GM23338 (cell line): ENCODE results near the gene SLAMF6. TPM values are rescaled to one million over a fixed set of nuclear protein-coding genes. Genes with fewer than 3 reads are reported as not detected.

Experiments used
- ATAC-seq: fragments of 200-7000 bp; cut with Tn5 transposase; 3 replicates; pipeline ENCODE4 v1.9.1; 2020
- DNase-seq: peaks from one replicate; pipeline ENCODE4 v3.0.0-alpha.2; 2015; ENCODE audit warnings: low spot score
- H2AFZ ChIP-seq: fragments of 200-600 bp; sonication (generic); 2 replicates; pipeline ENCODE4 v1.8.0; 2016; ENCODE audit warnings: antibody characterized with exemption, mild to moderate bottlenecking, moderate library complexity
- H3F3A ChIP-seq: fragments of 200-600 bp; sonication (generic); replicated peaks from 2 replicates; pipeline ENCODE4 v1.8.0; 2017; ENCODE audit warnings: antibody characterized with exemption, mixed run types, low read depth
- H3K27ac ChIP-seq: fragments of 200-600 bp; sonication (generic); 2 replicates; pipeline ENCODE4 v1.6.1; 2016; ENCODE audit warnings: low read depth
- H3K27me3 ChIP-seq: fragments of 200-600 bp; sonication (generic); 2 replicates; pipeline ENCODE4 v1.8.0; 2016; ENCODE audit warnings: mild to moderate bottlenecking, mixed run types, moderate library complexity; ENCODE audit not compliant: insufficient read depth
- H3K36me3 ChIP-seq: fragments of 200-600 bp; sonication (generic); 2 replicates; pipeline ENCODE4 v1.8.0; 2016; ENCODE audit warnings: mild to moderate bottlenecking; ENCODE audit not compliant: insufficient read depth
- H3K4me1 ChIP-seq: fragments of 200-600 bp; sonication (generic); 2 replicates; pipeline ENCODE4 v1.8.0; 2016; ENCODE audit warnings: mild to moderate bottlenecking, moderate library complexity; ENCODE audit not compliant: insufficient read depth
- H3K4me2 ChIP-seq: fragments of 200-600 bp; sonication (generic); 2 replicates; pipeline ENCODE4 v1.7.1; 2017; ENCODE audit warnings: mixed run types
- H3K4me3 ChIP-seq: fragments of 200-600 bp; sonication (generic); 2 replicates; pipeline ENCODE4 v1.6.1; 2016; ENCODE audit warnings: mixed run types
- H3K79me2 ChIP-seq: fragments of 200-600 bp; sonication (generic); replicated peaks from 2 replicates; pipeline ENCODE4 v1.8.0; 2017; ENCODE audit warnings: mild to moderate bottlenecking; ENCODE audit not compliant: insufficient read depth
- H3K9me2 ChIP-seq: fragments of 200-600 bp; sonication (generic); 2 replicates; pipeline ENCODE4 v1.8.0; 2017; ENCODE audit not compliant: insufficient read depth
- H4K20me1 ChIP-seq: fragments of 200-600 bp; sonication (generic); replicated peaks from 2 replicates; pipeline ENCODE4 v1.8.0; 2017; ENCODE audit warnings: mild to moderate bottlenecking; ENCODE audit not compliant: insufficient read depth
- H3K27ac Mint-ChIP-seq: 2 replicates; pipeline ENCODE4 v1.8.0; 2020; ENCODE audit warnings: inconsistent platforms, mild to moderate bottlenecking, moderate library complexity, mixed read lengths
- H3K27me3 Mint-ChIP-seq: 3 replicates; pipeline ENCODE4 v1.8.0; 2022; ENCODE audit warnings: low read depth, mild to moderate bottlenecking, moderate library complexity, mixed read lengths, inconsistent platforms; ENCODE audit not compliant: insufficient read depth, poor library complexity
- H3K36me3 Mint-ChIP-seq: 3 replicates; pipeline ENCODE4 v1.8.0; 2021; ENCODE audit warnings: low read depth, mild to moderate bottlenecking, inconsistent platforms, moderate library complexity, mixed read lengths
- H3K4me1 Mint-ChIP-seq: 3 replicates; pipeline ENCODE4 v1.8.0; 2020; ENCODE audit warnings: mild to moderate bottlenecking, inconsistent platforms, mixed read lengths
- H3K4me3 Mint-ChIP-seq: 3 replicates; pipeline ENCODE4 v1.8.0; 2021; ENCODE audit warnings: moderate library complexity, mild to moderate bottlenecking, inconsistent platforms, mixed read lengths
- H3K9me3 Mint-ChIP-seq: 3 replicates; pipeline ENCODE4 v1.8.0; 2020; ENCODE audit warnings: moderate library complexity, mild to moderate bottlenecking, inconsistent platforms, mixed read lengths
- CTCF ChIP-seq, 2 experiments: fragments of 200-600 bp in 1 of 2; sonication (generic) in 1 of 2; conservative IDR thresholded peaks; 2 replicates each; pipeline versions ENCODE4 v1.5.1 to v1.6.1; 2016 to 2017; ENCODE audit warnings: antibody characterized with exemption in 2 of 2, low read depth in 2 of 2, mild to moderate bottlenecking in 2 of 2, moderate library complexity in 1 of 2
- EZH2phosphoT487 ChIP-seq: fragments of 200-600 bp; sonication (generic); IDR thresholded peaks from one replicate; pipeline ENCODE4 v1.8.1; 2018; ENCODE audit warnings: antibody characterized with exemption; ENCODE audit not compliant: unreplicated experiment
- STAT1 ChIP-seq: IDR thresholded peaks from one replicate; pipeline ENCODE4 v1.6.1; 2016; ENCODE audit warnings: antibody characterized with exemption; ENCODE audit not compliant: unreplicated experiment
- polyA plus RNA-seq: library from polyadenylated mRNA; unstranded; fragments of >200 nt; fragmentation: Nextera tagmentation; extraction: Ambion mirVana; gene quantifications from 2 replicates; pipeline ENCODE4 v1.2.1, GENCODE V29; 2016
- total RNA-seq: library from RNA; depleted of rRNA; stranded (reverse); fragments of >200 nt; shearing (Covaris generic); gene quantifications from 2 replicates; pipeline ENCODE4 v1.2.3, GENCODE V29; 2014; rRNA removed

SLAMF6 gene
- total and polyA plus RNA-seq, 2 experiments from 2014 or later: not detected

GRCh38 chr1:160436966-160437365 is 86.1 kb downstream of the SLAMF6 start:
- Histone ChIP-seq H3K4me2 (no peak overlapping the region), H3K4me1 (no peaks in the 10 kb centered on the region), H3K79me2 (no peaks in the 10 kb centered on the region), H3K4me3 (no peak overlapping the region), H3K36me3 (no peaks in the 10 kb centered on the region), H2AFZ (no peak overlapping the region), H3K9me2 (no peaks in the 10 kb centered on the region; the same call in 1 of the 2 replicates), H3F3A (no peaks in the 10 kb centered on the region), H4K20me1 (no peaks in the 10 kb centered on the region), H3K27me3 (no peaks in the 10 kb centered on the region), H3K27ac (no peak overlapping the region)
- TF ChIP-seq CTCF (conservative IDR thresholded peaks at IDR 0.05; ENCODE audit: low read depth in 2 of 2): no peak
- no peak for TF ChIP-seq EZH2phosphoT487
- TF ChIP-seq STAT1: no peak
- Mint-ChIP-seq H3K4me1 (peaks cover 6% of the 10 kb centered on the region; the same call in 2 of the 3 replicates), H3K36me3 (no peaks in the 10 kb centered on the region), H3K4me3 (no peak overlapping the region), H3K27ac (no peak overlapping the region), H3K9me3 (no peaks in the 10 kb centered on the region; the same call in 2 of the 3 replicates), H3K27me3 (no peaks in the 10 kb centered on the region)
- ATAC-seq: no peak
- DNase-seq: no peak

Other genes with a start within 250 kb of the SLAMF6 start
- gene PEX19, start 238.1 kb downstream of the SLAMF6 start, total RNA-seq: 56.7 and 84.9 TPM in 2 replicates
- 18.4 and 21.8 TPM in 2 replicates for gene PEX19, start 238.1 kb downstream of the SLAMF6 start, polyA plus RNA-seq
- 87.1 and 104 TPM in 2 replicates for gene COPA, start 180.0 kb downstream of the SLAMF6 start, total RNA-seq
- 52.1 and 58.2 TPM in 2 replicates for gene COPA, start 180.0 kb downstream of the SLAMF6 start, polyA plus RNA-seq
- 45.9 and 47.5 TPM in 2 replicates for gene NCSTN, start 179.9 kb downstream of the SLAMF6 start, total RNA-seq
- 36.0 and 37.4 TPM in 2 replicates for gene NCSTN, start 179.9 kb downstream of the SLAMF6 start, polyA plus RNA-seq
- gene NHLH1, start 156.2 kb downstream of the SLAMF6 start, total RNA-seq: 0.50 and 0.69 TPM in 2 replicates
- gene NHLH1, start 156.2 kb downstream of the SLAMF6 start, polyA plus RNA-seq: 0.78 and 0.89 TPM in 2 replicates
- gene VANGL2, start 122.7 kb downstream of the SLAMF6 start, total RNA-seq: 42.8 and 51.3 TPM in 2 replicates
- gene VANGL2, start 122.7 kb downstream of the SLAMF6 start, polyA plus RNA-seq: 16.8 and 17.7 TPM in 2 replicates
- gene CD84, start 56.2 kb upstream of the SLAMF6 start, total RNA-seq: under 0.01 TPM in 1 of 2 replicates, not detected in the other
- gene CD84, start 56.2 kb upstream of the SLAMF6 start, polyA plus RNA-seq: not detected in 2 replicates
- not detected in 2 replicates for gene SLAMF1, start 123.8 kb upstream of the SLAMF6 start, total RNA-seq
- not detected in 2 replicates for gene SLAMF1, start 123.8 kb upstream of the SLAMF6 start, polyA plus RNA-seq
- gene CD48, start 188.6 kb upstream of the SLAMF6 start, total RNA-seq: 0.45 TPM in 1 of 2 replicates, not detected in the other
- 0.34 and 0.43 TPM in 2 replicates for gene CD48, start 188.6 kb upstream of the SLAMF6 start, polyA plus RNA-seq
- gene SLAMF7, start 216.0 kb upstream of the SLAMF6 start, total RNA-seq: not detected in 2 replicates
- gene SLAMF7, start 216.0 kb upstream of the SLAMF6 start, polyA plus RNA-seq: 0.11 and 0.14 TPM in 2 replicates